Measurements from ENCODE around the gene ZBTB17. TPM values are rescaled to one million over a fixed set of nuclear protein-coding genes. Genes with fewer than 3 reads are reported as not detected.

The ZBTB17 gene
- total RNA-seq, 1 experiment from 2014 or later: 22.1 TPM

DNA sequence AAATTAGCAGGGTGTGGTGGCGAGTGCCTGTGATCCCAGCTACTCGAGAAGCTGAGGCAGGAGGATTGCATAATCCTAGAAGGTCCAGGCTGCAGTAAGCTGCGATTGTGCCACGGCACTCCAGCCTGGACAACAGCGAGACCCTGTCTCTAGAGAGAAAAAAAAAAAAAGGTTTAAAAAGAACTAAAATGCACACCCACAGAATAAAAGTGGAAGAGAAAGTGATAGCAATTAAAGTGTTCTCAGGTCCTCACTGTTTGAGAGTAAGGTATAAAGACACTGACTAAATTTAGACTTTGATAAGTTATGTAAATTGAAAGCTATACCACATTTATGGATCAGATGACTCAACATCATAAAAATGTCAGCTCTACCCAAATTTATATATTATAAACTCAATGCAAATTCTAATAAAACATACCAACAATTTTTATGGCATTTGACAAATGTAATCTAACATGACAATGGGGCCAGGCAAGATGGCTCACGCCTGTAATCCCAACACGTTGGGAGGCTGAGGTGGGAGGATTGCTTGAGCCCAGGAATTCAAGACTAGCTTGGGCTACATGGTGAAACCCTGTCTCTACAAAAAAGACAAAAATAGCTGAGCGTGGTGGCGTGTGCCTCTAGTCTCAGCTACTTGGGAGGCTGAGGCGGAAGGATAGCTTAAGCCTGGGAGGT lies 11.8 kb downstream of the ZBTB17 start:
- peaks cover 2% of the 10 kb centered on the region for H3K36me3 Mint-ChIP-seq (ENCODE audit: insufficient read depth, unreplicated experiment)
- BruUV-seq (replicated peaks): no TSS peak
- no peak overlapping the region for H3K4me3 Mint-ChIP-seq (ENCODE audit: low read depth, unreplicated experiment)
- intact Hi-C loops (cut with micrococcal nuclease; ENCODE audit: unreplicated experiment): no loop called here
- TF ChIP-seq, protein P1, sequence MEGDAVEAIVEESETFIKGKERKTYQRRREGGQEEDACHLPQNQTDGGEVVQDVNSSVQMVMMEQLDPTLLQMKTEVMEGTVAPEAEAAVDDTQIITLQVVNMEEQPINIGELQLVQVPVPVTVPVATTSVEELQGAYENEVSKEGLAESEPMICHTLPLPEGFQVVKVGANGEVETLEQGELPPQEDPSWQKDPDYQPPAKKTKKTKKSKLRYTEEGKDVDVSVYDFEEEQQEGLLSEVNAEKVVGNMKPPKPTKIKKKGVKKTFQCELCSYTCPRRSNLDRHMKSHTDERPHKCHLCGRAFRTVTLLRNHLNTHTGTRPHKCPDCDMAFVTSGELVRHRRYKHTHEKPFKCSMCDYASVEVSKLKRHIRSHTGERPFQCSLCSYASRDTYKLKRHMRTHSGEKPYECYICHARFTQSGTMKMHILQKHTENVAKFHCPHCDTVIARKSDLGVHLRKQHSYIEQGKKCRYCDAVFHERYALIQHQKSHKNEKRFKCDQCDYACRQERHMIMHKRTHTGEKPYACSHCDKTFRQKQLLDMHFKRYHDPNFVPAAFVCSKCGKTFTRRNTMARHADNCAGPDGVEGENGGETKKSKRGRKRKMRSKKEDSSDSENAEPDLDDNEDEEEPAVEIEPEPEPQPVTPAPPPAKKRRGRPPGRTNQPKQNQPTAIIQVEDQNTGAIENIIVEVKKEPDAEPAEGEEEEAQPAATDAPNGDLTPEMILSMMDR (IDR thresholded peaks at IDR 0.05; ENCODE audit: unreplicated experiment): no peak
- no peak overlapping the region for H3K27ac Mint-ChIP-seq (ENCODE audit: unreplicated experiment)
- H3K9me3 Mint-ChIP-seq (ENCODE audit: low read depth, unreplicated experiment): no peaks in the 10 kb centered on the region
- CTCF ChIA-PET: interaction anchor here (0.6 to 0.7 kb wide), 4 partner anchors 44 to 561 kb away, joined by 3 to 6 read pairs (median 4); no protein-coding TSS in a partner anchor
- DNase-seq: no peak
- peaks cover 17% of the 10 kb centered on the region for H3K4me1 Mint-ChIP-seq (ENCODE audit: low read depth, unreplicated experiment)
- no peaks in the 10 kb centered on the region for H3K27me3 Mint-ChIP-seq (ENCODE audit: unreplicated experiment)

DNA sequence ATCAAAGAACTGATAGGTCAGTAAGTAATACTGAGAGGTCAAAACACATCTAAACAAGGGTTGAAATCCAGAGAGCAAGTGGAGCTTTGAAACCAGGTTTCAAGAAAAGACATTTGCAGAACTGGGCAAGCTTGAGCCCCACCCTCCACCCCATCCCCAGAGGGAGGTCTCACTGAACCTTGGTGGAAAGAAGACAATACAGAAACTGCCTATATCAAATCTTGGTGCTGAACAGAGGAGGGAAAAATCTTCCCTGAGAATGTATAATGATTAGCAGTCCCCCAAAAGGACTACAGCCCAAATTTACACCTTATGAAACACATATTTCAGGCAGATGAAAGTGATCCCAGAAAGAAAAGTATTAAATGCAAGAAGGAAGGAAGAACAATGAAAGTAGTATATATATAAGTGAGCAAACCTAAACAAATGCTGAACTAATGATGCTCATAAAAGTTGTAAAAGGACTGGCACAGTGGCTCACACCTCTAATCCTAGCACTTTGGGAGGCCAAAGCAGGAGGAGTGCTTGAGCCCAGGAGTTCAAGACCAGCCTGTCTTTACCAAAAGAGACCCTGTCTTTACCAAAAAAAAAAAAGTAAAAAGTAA lies 12.4 kb downstream of the ZBTB17 start:
- Mint-ChIP-seq H3K4me3 (ENCODE audit: low read depth, unreplicated experiment) (no peak overlapping the region), H3K36me3 (ENCODE audit: insufficient read depth, unreplicated experiment) (peaks cover 5% of the 10 kb centered on the region), H3K9me3 (ENCODE audit: low read depth, unreplicated experiment) (no peaks in the 10 kb centered on the region), H3K4me1 (ENCODE audit: low read depth, unreplicated experiment) (peaks cover 17% of the 10 kb centered on the region), H3K27ac (ENCODE audit: unreplicated experiment) (no peak overlapping the region), H3K27me3 (ENCODE audit: unreplicated experiment) (no peaks in the 10 kb centered on the region)
- TF ChIP-seq, protein P1 (IDR thresholded peaks at IDR 0.05; ENCODE audit: unreplicated experiment): no peak
- CTCF ChIA-PET: interaction anchor here (0.6 kb wide), 2 partner anchors 44 to 562 kb away, joined by 3 to 4 read pairs; no protein-coding TSS in a partner anchor
- intact Hi-C loops (cut with micrococcal nuclease; ENCODE audit: unreplicated experiment): no loop called here
- DNase-seq: no peak
- no TSS peak for BruUV-seq (replicated peaks)

GRCh38 chr1:15962671-15963362 lies 13.1 kb downstream of the ZBTB17 start:
- no TSS peak for BruUV-seq (replicated peaks)
- Mint-ChIP-seq H3K9me3 (ENCODE audit: low read depth, unreplicated experiment) (no peaks in the 10 kb centered on the region), H3K36me3 (ENCODE audit: insufficient read depth, unreplicated experiment) (peaks cover 5% of the 10 kb centered on the region), H3K4me3 (ENCODE audit: low read depth, unreplicated experiment) (no peak overlapping the region), H3K27ac (ENCODE audit: unreplicated experiment) (no peak overlapping the region), H3K27me3 (ENCODE audit: unreplicated experiment) (no peaks in the 10 kb centered on the region), H3K4me1 (ENCODE audit: low read depth, unreplicated experiment) (peaks cover 17% of the 10 kb centered on the region)
- TF ChIP-seq, protein P1 (IDR thresholded peaks at IDR 0.05; ENCODE audit: unreplicated experiment): no peak
- DNase-seq: no peak
- CTCF ChIA-PET: no interaction called here
- intact Hi-C loops (cut with micrococcal nuclease; ENCODE audit: unreplicated experiment): no loop called here

- Mint-ChIP-seq H3K27me3 (ENCODE audit: unreplicated experiment) (no peaks in the 10 kb centered on the region), H3K4me3 (ENCODE audit: low read depth, unreplicated experiment) (no peak overlapping the region), H3K36me3 (ENCODE audit: insufficient read depth, unreplicated experiment) (peaks cover 5% of the 10 kb centered on the region), H3K9me3 (ENCODE audit: low read depth, unreplicated experiment) (no peaks in the 10 kb centered on the region), H3K27ac (ENCODE audit: unreplicated experiment) (no peak overlapping the region), H3K4me1 (ENCODE audit: low read depth, unreplicated experiment) (peaks cover 17% of the 10 kb centered on the region)
- TF ChIP-seq, protein P1 (IDR thresholded peaks at IDR 0.05; ENCODE audit: unreplicated experiment): no peak
- BruUV-seq (replicated peaks): no TSS peak
- no peak for DNase-seq
- CTCF ChIA-PET: no interaction called here
- intact Hi-C loops (cut with micrococcal nuclease; ENCODE audit: unreplicated experiment): no loop called here
Measured at GRCh38 chr1:15962176-15962575, 13.7 kb downstream of the ZBTB17 start.
